DMS114 treated with DMSO at 0.1 percent for 48 hours (cell line): ENCODE results near the gene HMGCS2.

Experiments used
- DNase-seq: peaks from one replicate; lab custom pipeline; 2025; ENCODE audit not compliant: unreplicated experiment; lab: John Stamatoyannopoulos, UW

Gene HMGCS2

DNA sequence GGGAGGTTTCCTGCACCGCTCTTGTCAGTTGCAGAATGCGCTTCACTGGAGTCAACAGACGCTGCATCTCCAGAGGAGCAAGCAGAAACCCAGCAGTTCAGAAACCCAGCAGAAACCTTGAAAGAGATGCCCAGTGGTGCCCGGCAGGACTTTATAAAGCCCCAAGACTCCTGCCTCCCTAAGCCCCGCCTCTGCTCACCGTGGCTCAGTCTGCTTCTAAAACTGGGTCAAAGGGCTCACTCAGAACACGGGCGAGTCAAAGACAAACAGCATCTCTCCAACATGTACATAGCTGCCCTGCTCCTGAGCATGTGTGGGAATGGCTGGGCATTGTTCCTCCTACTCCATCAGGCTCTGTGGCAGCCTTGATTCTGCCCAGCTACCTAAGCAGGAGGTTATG is at the start of gene HMGCS2:
Gene HMGCS2, minus strand, starts transcription at position 128 of the 400 bp plus-strand sequence. Its CDS starts 61 bp downstream, at position 67.
- no peak for DNase-seq

DNA sequence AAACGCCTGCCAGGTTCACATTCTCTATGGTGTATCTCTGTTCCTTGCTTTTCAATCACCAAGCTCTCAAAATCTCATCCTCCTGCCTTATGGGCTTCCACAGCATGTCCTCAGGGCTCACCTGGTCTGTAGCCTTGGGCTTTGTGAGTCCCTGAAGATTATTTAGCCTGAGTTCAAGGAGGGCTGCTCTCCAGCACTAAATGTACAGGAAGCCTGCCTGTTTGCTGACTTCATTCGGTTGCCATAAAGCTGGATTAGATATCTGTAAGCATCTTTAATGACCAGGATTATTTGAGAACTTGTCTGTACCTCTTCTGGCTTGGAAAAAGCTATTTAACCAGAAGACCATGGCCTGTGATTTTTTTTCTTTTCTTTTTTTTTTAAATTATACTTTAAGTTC is 49.5 kb upstream of the HMGCS2 start:
- no peak for DNase-seq

DNA sequence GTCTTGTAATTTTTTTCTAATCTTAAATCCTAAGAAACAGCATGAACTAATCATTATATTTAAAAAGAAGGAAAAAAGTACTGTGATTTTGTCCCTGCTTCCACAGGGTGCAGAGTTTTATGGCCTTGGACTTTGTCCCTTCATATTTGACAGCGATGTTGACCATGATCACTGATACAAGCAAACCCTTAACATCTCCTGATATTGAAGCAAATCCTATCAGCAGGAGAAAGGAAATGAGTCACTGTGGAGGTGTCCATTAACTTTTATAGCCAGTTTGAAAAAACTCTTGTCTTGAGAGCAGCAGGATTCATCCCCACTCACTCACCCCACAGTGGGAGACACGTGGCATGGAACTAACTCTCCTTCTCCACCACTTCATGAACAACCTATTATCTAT is 47.7 kb upstream of the HMGCS2 start:
- no peak for DNase-seq

DNA sequence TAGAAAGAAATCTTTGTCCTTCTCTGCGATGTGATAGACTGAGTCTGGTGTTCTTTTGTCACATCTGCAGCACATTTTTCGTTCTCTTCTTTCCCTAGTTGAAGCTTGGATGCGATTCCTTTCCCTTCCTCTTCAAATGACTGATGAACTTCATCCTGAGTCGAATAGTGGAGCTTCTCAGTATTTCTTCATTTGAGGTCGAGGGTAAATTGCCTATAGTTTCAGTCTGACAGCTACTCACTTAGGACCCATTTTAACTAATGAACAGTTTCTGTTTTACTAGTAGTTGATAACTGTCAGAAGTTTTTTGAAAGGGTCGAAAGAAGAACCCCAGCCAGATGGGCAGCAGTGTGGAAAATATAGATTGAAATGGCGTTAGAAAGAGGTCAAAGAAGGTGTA is 47.2 kb upstream of the HMGCS2 start:
- no peak for DNase-seq

DNA sequence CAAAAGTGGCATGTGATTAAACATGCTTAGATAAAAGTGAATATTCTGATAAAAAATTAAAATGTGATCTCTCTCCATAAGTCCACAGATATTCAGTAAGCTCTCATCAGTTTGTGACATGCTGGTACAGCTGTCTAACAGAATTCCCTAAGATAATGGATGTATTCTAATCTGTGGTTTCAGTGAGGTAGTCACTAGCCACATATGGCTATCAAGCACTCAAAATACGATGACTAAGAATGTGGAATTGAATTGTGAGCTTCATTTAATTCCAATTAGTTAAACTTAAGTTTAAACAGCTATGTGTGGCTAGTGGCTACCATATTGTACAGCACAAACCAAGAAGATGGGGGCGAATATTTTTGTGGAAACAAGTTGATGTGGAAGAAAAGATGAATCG is 46.7 kb upstream of the HMGCS2 start:
- no peak for DNase-seq

DNA sequence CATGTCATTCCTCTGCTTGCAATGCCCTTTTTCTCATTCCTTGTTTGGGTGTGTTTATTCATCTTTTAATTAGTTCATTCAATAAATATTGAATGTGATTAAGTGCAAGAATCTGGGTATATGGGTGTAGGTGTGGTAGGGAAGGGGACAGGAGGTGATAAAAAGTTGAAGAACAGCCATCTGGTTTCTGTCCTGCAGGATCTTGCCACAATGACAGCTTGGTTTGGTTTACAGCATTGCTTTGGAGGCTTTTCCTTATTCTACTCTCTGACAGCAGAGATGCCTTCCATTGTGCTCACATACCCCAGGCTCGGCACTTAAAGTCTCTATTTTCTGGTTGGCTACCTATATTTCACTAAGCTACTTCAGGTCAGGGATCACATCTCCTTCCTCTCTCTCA is 45.6 kb upstream of the HMGCS2 start:
- DNase-seq: no peak

DNA sequence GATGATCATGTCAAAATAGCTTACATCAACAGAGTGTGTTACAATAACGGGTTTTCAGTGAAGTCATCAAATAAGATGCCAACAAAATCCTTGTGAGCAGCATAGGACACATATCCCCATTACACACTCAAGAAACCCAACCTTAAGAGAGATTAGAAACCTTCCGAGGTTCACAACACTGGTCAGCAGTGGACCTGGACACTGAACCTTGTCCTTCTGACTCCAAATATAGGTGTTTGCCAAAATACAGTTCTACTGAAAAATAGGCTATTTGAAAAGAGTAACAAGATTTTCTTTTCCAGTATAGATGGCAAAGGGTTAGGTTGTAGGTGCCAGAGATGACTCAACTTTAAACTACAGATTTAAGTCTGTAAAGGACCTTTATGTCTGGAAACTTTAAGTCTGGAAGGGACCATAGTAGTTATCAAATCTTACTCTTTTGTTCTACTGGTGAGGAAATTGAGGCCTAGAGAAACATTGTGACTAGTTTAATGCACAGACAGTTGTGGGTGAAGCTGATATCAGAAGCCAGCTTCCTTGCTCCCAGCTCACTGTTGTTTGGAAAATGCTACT is 43.4 kb upstream of the HMGCS2 start:
- no peak for DNase-seq

DNA sequence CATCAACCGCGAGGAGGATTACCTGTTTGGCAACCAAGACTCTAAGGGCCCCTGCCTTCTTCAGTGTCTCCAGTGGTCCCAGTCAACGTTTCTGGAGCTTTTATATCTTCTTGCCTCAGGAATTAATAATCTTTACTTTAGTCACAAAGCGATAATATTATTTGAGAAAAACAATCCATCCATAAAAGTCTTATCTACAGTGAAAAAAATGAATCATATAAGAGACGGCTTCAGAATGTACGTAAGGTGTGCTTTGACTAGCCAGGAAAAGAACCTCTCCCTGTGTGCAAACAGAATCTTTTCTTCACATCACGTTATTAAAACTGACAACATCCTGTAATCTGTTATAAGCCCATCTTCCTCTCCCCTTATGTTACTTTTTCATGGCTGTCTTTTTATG is 42.7 kb upstream of the HMGCS2 start, which contains the start of gene REG4:
Gene REG4, minus strand, starts transcription at position 74 of the 400 bp plus-strand sequence. CDS start 2,691 bp downstream, outside the sequence.
- DNase-seq: no peak

DNA sequence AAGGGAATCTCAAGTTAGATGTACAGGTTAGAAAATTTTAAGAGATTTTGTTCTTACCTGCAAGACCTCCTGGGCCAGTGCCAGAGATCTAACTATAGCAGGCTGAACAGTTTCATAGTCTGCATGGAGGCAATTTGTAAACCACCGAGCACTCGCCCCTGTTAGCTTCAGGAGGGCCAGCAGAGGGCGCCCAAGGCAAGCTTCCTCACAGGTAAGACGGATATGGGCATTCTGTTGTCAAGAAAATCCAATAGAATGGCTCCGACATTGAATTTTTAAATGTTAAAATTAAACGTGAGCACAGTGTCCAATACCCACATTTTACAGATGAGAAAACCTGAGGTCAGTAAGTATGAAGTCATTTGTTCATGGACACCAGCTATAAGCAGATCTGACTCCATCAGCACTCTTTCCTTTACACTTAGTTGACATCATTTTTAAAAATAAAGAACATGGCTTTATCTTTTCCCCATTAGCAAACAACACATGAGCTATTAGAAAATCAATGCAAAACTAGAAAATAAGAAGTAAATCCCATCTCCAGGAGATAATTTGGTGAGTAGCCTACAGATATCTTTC is 40.4 kb upstream of the HMGCS2 start:
- DNase-seq: peak; percentile 64

DNA sequence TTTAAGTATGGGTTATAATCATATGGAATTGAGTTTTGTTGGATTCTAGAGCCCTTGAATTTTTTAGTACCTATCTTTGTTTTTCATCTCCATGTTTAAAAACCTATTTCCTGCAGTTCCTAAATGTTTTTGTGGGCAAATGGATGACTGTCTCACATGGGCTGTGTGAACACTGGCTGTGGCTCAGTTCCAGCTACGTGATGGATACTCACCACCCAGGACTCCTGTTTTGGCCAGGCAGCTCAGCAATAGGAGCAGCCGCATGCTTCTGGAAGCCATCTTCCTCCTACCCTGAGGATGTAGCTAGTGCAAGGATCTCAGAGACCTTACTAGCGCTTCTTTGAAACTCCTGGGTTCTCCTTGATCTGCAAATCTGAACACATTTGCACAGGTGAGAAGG is 39.8 kb upstream of the HMGCS2 start:
- no peak for DNase-seq

DNA sequence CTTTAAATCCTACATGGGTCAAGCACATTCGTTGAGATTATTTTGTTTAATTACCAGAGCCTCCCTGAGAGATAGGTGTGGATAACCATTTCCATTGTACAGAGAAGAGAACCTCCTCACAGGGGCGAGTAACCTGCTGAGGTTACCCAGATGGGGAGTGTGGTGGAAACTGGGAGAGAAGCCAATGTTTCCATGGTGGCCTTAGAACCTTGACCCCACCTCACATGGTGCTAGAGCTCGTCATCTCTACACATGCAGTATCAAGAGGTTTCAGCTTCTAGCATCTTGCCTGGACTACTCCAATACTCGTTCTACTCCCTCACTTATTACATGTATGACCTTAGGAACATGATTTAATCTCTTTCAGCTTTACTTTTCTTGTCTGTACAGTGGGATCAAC is 37.8 kb upstream of the HMGCS2 start:
- no peak for DNase-seq

DNA sequence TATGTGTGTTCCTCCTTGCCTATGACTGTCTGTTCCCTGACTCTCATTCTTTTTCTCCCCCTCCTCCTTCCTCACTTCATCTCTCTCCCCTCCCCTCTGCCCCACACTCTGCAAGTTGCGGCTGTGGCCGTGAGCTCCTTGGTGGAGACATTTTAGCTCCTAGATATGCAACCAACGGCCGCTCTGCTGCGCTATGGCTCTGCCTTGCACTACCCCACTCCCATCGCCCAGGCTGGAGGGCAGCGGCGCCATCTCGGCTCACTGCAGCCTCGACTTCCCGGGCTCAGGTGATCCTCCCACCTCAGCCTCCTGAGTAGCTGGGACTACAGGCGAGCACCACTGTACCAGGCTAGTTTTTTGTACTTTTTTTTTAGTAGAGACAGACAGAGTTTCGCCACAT is 37.0 kb upstream of the HMGCS2 start:
- no peak for DNase-seq

DNA sequence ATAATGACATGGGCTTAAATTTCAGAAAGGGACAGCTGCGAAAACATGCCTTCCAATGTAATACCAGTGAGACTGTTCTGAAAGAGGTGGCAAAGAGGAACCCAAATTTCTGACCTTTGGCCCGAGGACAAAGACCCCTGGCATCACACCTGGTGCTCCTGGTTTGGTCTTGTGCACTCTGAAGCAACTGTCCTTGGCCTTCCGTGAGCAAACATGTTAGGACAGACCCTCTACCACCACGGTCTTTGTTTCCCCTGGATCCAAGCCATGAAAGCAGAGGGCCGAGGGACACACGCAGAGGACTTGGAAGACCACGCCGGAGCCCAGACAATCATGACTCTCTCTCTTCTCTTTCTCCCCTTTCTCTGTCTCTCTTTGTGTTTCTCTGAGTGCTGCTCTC is 36.5 kb upstream of the HMGCS2 start:
- DNase-seq: no peak

DNA sequence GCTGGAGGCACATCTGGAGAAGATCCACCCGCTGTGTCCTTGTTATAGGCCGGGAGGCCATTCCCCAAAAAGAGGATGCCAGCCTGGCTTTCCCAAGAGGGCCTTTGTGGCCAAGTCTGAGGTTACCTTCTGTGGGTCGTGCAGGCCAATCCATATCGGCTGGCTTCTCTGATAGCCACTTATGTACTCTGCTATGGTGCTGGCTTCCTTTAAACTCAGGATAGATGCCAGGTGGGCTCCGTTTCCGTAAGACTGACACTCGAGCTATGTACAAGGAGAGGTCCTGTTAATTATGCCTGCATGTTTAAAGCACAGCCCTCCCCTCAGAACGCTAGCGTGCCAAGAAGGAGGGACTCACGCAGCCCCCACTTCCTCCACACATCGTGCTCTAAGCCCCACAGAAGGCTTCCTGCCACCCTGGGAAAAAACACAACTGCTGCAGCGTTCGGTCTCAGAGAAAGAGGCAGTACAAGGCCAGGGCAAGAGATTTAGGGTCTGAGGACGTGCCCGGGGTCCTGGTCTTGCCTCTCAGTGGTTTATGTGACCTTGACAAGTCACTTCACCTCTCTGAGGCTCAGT is 31.0 kb upstream of the HMGCS2 start:
- DNase-seq: no peak

DNA sequence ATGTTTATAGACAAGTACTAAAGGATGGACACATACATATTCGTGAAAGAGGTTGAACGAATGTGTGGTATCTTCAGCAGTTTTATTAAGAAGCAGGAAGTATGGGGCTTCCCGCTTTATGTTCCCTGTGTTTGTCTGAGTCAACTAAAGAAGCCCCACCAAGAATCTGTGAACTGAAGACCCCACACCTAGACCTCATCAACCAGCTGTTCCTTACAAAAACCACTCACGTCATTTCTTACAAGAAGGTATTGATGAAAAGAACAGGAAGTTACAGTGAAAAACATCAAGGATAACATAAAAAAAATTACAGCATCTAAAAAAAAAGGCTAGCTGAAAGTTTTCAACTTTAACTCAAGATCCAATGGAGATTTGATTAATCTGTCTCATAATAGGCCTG is 30.3 kb upstream of the HMGCS2 start:
- DNase-seq: no peak

DNA sequence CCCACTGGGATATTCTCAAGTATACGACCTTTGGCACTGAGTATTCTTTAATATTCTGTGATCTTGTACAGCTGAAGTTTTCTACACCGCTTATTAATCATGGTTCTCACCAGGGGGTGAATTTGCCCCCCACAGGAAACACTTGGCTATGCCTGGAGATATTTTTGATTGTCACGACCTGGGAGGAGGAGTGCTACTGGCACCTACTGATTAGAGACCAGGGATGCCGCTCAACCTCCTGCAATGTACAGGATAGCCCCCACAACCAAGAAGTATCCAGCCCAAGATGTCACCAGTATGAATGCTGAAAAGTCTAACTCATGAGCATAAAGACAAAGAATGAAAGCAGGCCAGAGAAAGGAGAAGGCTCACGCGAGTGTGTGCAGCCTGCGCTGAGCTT is 28.9 kb upstream of the HMGCS2 start:
- DNase-seq: no peak

DNA sequence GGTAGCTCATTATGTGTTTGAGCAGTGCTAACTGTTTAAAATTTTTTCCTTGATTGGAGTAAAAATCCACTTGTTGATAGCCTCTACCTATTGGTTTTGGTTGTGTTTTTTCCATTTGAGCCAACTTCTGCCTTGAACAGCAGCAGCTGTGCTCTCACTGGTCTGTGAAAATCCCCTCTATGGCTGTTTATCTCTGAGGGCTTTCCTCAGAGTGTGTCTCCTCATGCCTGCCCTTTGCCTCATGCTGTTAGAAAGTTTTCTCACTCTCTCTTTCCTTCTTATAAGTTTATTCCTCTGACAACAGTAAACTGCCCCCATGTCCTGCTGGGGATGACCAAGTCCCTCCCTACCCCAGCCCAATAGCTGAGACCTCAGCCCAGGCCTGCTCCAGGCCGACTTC is 28.5 kb upstream of the HMGCS2 start:
- DNase-seq: no peak

DNA sequence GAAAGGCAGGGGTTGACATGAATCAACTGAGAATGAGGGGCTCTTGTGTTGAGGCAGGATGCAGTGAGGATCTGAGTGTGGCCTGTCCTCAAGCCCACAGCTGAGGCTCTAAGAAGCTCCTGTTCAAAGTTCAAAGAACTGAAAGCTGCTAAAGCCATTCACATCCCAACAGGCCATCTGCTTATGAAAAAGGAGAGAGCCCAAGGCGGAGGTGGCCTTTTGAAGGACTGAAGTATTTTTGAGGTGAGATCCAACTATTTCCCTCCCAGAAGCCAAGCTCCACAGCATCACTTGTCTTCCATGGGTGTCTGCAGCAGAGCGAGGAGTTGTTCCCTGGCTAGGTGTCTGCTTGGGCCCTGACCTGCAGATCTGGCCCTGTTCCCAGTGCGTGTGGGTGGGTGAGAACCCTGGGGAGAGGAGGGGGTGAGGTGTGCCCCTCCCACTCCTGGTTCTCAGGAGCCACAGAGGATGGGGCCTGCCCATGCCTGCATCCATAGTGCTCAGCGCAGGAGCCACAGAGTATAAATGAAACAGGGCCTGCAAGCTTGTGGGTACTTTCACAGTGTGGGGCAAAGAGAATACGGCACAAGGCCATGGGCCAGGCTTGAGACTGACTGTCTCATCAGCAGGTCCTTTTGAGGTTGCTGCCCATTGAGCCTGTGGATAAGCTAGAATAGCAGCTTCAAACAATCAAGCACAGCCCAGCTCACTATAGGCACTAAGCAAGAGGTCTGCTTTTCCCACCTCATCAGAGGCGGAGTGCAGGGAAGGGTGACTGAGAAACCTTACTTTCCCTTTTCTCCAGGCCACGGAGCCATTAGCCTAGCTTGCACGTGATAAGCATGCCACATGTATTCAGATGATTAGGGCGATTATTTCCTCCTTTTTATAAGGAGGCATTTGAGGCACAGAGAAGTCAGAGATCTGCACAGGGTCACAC is 26.8 kb upstream of the HMGCS2 start:
- no peak for DNase-seq

DNA sequence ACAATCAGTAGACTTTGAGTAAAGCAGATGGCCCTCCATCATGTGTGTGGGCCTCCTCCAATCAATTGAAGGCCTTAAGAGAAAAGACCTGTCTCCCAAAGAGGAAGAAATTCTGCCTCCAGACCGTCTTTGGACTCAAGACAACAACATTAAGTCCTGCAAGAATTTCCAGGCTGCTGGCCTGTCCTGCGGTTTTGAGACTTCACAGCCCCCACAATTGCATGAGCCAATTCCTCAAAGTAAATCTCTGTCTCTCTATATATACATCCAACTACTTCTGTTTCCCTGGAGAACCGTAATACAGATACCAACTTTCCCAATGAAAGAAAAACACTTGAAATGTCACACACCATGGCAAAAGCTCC is 26.2 kb upstream of the HMGCS2 start:
- no peak for DNase-seq

DNA sequence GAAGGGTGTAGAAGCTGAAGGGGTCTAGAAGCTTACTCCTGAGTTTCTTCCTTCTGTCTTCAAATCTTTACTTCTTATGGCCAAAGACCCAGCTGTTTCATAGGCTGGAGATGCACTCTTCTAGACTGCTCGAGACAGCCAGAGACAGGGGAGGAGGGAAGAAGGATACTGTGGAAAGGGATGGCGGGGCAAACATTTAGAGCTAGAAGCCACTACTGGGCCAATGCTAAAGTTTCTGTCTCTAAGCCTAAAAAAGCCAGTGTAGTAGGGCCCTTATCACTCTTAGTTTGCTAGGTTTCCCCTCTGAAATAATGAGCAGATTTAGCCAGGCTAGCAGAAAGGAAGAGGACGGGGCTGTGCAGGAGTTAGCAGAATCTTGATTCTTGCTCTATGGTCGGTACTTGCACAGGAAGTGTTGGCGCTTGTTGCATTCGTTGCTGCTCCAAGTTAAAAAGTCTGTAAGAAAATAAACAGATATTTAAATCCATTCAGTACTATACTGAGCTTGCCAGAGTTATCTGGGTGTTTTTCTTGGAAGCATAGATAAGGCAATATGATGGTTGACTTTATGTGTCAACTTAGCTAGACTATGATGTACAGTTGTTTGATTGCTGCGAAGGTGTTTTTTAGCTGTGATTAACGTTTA is 25.6 kb upstream of the HMGCS2 start:
- DNase-seq: no peak

DNA sequence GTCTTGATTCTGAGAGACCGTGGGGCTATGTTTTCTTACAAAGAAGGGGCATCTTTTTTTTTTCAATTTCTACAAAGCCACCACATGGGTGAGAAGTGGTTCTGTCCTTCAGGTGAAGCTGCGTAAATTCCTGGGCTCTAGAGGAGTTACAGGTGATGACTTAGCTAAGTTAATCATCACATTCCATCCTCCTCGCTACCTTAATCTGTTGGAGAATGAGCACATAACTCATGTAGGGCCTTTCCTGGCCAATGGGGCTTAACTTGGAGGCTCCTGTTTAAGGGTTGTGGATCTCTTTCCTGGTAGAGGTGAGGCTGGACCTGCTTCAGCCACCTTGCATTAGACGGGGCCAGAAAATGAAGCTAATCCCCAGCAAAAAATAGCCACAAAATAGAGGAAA is 22.7 kb upstream of the HMGCS2 start:
- no peak for DNase-seq
